ES-I3 (cell line): ENCODE results near the gene SNX25.

ENCODE experiments used
- H3K36me3 ChIP-seq: 2 replicates; pipeline ENCODE4 v1.6.1; 2013; ENCODE audit warnings: mild to moderate bottlenecking, low read length, control low read depth, moderate library complexity; ENCODE audit not compliant: insufficient read depth
- H3K4me1 ChIP-seq: 2 replicates; pipeline ENCODE4 v1.6.1; 2013; ENCODE audit warnings: mild to moderate bottlenecking, control low read depth, low read length; ENCODE audit not compliant: insufficient read depth
- H3K9ac ChIP-seq: 2 replicates; pipeline ENCODE4 v1.6.1; 2013; ENCODE audit warnings: low read depth, mild to moderate bottlenecking, low read length, moderate library complexity
- H3K9me3 ChIP-seq: 2 replicates; pipeline ENCODE4 v1.6.1; 2013; ENCODE audit warnings: mild to moderate bottlenecking, low read length, moderate library complexity; ENCODE audit not compliant: control insufficient read depth, insufficient read depth

SNX25 gene

DNA sequence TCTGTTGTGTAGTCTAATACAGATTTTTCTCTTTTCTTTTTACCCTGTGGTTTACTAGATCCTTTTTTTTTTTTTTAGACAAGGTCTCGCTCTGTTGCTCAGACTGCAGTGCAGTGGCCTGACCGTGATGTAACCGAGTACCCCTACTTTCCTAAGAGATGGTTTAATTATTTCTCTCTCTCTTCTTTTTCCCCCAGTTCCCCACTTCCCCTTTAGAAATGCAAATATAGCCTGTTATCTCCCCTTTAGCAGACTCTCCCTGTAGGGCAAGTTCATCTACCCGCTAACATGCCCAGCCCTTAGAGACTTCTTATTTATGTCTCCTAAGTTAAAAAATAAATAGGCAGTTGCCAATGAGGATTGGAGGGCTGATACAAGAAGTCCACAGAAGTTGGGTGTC lies 4.5 kb downstream of the SNX25 start:
- no peak overlapping the region for H3K9ac ChIP-seq
- no peaks in the 10 kb centered on the region for H3K9me3 ChIP-seq
- H3K4me1 ChIP-seq = peaks cover 14% of the 10 kb centered on the region
- no peaks in the 10 kb centered on the region for H3K36me3 ChIP-seq

DNA sequence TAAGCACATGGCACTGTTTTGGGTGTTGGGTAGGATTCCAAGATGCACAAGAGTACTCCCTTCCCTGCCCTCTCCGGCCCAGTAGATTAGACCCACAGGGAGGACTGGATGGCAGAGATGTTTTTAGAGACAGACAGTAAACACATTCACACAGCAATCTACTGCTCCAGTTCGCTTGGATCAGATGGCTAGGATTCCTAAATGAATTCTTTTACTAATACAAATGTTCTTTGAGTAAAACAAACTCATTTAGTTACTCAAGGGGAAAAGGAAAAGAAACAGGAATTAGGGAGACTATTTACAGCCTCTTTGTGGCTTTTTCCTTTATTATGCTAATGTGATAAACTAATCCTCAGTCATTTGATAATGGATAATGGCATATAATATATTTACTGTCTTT lies 5.9 kb downstream of the SNX25 start:
- peaks cover 14% of the 10 kb centered on the region for H3K4me1 ChIP-seq
- H3K9me3 ChIP-seq = no peaks in the 10 kb centered on the region
- no peak overlapping the region for H3K9ac ChIP-seq
- H3K36me3 ChIP-seq = no peaks in the 10 kb centered on the region

DNA sequence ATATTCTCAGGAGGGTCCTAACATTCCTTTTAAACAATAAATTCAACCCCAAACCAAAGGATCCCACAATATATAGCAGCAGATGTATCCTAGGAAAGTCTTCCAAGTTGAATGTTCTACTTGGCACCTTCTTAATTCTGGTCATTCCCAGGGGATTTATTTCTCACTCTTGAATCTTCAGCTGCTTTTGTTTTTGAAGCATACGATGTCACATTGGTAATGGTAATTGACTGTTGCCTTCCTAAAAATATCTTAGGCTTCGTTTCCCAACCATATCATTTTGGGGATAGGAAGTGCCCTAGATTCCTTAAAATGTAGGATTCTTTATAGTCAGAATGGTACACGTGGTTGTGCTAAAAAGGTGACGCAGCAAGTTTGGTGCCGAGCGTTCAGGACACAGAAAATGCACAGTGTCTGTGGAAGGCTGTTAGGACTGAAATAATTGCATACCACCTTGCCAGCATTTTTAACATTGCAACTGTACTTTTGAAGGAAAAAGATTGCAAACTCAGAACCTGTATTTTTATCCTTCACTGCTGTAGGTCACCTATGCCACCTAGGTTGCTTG lies 8.1 kb downstream of the SNX25 start:
- no peak overlapping the region for H3K9ac ChIP-seq
- no peaks in the 10 kb centered on the region for H3K36me3 ChIP-seq
- H3K9me3 ChIP-seq = no peaks in the 10 kb centered on the region
- H3K4me1 ChIP-seq = peaks cover 14% of the 10 kb centered on the region

DNA sequence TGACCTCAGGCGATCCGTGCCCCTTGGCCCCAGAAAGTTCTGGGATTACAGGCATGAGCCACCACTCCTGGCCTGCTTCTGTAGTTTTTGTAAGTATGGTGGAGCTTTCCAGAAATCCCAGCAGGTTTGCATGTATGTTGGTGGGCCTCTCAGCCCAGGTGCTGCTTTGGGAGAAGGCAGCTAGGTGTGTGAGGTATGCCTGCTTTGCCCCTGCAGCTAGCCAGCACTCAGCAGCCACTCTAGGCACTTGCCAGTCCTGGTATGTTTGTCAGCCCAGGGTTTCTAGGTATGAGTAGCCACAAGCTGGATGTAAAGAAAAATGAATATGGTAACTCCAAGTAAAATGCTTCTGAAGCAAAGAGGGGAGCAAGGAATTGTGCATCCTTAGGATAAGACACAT lies 8.9 kb downstream of the SNX25 start:
- Histone ChIP-seq H3K9ac (no peak overlapping the region), H3K4me1 (peaks cover 13% of the 10 kb centered on the region), H3K36me3 (no peaks in the 10 kb centered on the region), H3K9me3 (no peaks in the 10 kb centered on the region)

DNA sequence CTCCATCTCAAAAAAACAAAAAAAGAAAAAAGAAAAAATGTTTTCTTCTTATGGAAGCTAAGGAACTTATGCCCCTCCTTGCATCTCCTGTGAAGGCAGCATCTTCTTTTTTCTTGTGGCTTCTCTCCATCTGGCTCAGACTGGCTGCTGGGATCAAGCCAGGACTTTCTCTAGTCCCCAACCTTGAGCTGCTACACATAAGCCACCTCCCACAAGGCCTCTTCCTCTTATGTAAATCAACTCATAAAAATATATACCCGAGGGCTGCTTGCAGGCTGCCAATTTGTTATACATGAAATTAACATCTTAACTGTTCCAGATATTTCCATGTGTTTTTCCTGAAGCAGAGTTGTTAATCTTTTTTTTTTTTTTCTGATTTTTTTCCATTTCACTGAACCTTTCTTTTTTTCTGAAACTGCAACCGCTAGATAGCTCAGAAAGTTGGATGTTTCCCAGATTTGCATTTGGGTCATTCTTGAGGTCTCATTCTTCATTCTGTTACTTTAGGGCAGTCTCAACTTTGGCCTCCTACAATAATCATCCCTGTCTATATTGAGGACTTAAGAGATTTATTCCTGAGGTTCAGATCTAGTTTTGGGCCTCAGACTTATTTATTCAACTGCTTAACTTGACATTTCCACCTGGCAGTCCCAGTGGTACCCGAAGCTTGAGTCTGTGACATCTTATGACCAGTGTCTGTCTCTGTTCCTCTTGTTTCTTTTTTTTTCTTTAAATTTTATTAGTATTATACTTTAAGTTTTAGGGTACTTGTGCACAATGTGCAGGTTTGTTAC lies 10.3 kb downstream of the SNX25 start:
- Histone ChIP-seq H3K9me3 (no peaks in the 10 kb centered on the region), H3K4me1 (peaks cover 5% of the 10 kb centered on the region), H3K9ac (no peak overlapping the region), H3K36me3 (no peaks in the 10 kb centered on the region)

DNA sequence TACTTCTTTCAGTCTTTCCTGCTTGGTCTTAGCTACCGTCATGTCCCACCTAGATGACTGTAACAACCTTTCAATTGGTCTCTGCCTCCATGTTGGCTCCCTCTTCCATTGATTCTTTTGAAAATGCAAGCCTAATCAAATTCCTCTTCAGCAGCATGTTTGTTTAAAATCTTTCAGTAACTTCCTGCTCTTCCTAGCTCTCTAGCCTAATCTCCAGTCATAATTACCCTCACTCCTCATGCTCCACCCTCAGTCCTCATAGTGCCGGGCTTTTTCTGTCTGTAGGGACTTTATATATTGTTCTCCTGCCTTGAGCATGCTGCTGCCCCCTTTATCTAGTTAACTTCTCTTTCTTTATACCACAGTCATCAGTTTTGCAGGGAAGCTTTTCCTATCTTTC lies 12.1 kb downstream of the SNX25 start:
- Histone ChIP-seq H3K4me1 (no peaks in the 10 kb centered on the region; the same call in 1 of the 2 replicates), H3K9ac (no peak overlapping the region), H3K36me3 (no peaks in the 10 kb centered on the region)

DNA sequence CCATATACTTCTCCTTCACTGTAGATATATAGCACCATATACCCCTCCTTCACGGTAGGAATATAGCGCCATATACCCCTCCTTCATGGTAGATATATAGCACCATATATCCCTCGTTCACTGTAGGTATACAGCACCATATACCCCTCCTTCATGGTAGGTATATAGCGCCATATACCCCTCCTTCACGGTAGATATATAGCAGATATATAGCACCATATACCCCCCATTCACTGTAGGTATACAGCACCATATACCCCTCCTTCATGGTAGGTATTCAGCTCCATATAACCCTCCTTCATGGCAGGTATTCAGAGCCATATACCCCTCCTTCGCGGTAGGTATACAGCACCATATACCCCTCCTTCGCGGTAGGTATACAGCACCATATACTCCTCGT lies 12.5 kb downstream of the SNX25 start:
- Histone ChIP-seq H3K4me1 (no peaks in the 10 kb centered on the region; the same call in 1 of the 2 replicates), H3K9me3 (no peaks in the 10 kb centered on the region), H3K9ac (no peak overlapping the region), H3K36me3 (no peaks in the 10 kb centered on the region)

More for the DNA sequence above, 12.1 kb downstream of the SNX25 start:
- H3K9me3 ChIP-seq = no peaks in the 10 kb centered on the region

DNA sequence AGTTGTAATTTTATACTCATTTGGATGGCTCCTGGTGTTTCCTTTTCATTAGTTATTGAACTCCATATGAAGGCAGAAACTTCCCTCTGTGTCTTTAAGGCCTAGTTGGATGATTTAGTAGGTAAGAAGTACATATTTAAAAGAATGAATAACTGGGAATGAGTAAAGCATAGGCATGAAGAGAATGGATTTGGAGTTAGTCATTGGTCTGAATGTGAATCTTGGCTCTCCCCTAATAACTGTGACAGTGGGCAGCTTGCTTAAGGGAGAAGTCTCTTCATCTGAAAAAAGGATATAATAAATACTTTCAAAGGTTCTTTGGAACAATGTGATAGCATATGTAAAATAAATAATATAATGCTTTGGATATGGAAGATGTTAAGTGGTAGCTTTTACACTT lies 13.2 kb downstream of the SNX25 start:
- Histone ChIP-seq H3K9me3 (no peaks in the 10 kb centered on the region), H3K4me1 (no peaks in the 10 kb centered on the region; the same call in 1 of the 2 replicates), H3K36me3 (no peaks in the 10 kb centered on the region), H3K9ac (no peak overlapping the region)

DNA sequence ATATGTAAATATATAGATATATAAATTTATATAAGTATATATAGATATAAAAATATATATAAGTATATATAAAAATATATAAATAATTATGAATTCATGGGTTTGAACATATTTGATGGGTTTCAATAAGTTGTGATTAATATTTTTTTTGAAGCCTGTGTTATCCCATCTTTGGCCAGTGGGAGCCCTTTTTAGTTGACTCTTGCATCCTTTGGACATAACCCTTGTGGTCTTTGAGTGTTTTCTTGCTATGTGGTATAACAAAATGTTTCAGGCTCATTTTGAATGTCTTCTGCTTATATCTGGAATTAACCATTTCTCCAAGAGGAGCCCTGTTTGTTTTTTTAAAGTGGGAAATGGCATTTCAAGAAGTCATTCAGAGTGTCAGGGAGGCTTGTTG lies 15.2 kb downstream of the SNX25 start:
- H3K9ac ChIP-seq = no peak overlapping the region
- H3K36me3 ChIP-seq = no peaks in the 10 kb centered on the region
- peaks cover 3% of the 10 kb centered on the region; the same call in 1 of the 2 replicates for H3K4me1 ChIP-seq
- no peaks in the 10 kb centered on the region for H3K9me3 ChIP-seq

DNA sequence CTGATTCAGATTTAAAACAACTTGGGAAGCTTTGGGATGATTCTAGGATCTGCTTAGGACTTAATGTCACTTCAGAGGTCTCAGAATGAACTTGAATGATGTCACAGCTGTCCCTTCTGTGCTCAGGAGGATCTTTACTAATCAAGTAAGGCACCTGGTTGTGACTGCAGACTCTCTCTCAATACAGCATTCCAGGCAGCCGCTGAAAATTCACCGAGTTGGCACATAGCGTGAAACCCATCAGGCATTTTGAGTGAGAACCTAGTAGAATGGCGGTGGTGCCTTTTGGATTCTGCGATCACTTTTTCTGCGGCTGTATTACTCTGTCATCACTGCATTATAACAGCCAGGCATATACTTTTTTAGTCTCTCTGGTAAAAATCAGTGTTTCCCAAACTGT lies 16.5 kb downstream of the SNX25 start:
- peaks cover 3% of the 10 kb centered on the region; the same call in 1 of the 2 replicates for H3K4me1 ChIP-seq
- H3K9me3 ChIP-seq = no peaks in the 10 kb centered on the region
- H3K36me3 ChIP-seq = no peaks in the 10 kb centered on the region
- H3K9ac ChIP-seq = no peak overlapping the region

DNA sequence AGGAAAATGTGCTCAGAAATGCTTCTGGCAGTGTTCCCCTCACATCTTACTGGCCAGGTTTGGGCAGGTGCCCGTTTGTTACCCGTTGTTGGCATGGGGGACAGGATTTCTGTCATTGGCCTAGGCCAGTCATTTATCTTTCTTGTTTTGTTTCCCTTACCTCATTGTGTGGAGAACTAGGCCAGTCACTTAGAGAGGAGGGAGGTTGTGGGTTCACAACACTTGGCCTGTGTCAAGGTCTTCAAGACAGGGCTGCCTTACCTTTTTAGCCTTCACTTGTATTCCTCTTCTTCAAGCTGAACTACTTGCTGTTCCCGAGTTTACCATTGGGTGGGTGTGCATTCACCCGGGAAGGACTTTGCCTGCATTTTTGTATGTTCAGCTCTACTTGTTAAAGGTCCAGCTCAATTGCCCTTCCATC lies 17.7 kb downstream of the SNX25 start:
- Histone ChIP-seq H3K9me3 (no peaks in the 10 kb centered on the region), H3K36me3 (no peaks in the 10 kb centered on the region)

DNA sequence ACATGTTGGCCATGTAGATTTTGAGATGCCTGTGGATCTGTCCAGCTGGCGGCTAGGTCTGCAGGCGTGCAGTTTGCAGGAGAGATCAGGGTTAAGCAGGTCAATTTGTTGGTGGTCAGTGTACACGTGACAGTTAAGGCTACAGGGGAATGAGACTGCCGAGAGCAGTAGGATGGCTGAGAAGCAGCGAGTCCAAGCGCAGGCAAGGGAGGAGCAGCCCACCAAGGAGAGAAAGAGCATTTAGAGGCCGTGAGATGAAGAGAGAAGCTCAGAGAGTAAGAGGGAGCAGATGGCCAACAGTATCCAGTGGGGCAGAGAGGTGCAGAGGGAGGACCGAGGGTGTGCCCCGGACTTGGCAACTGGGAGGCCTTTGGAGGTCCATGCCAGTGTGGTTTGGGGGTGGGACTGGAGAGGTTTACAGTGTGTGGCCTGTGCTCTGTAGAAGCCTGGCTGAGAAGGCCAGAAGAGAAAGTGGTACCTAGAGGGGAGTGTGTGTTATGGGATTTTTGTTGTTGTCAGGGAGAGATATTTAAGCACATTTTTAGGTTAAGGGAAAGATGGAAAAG lies 18.4 kb downstream of the SNX25 start:
- H3K36me3 ChIP-seq = no peaks in the 10 kb centered on the region
- H3K4me1 ChIP-seq = peaks cover 3% of the 10 kb centered on the region; the same call in 1 of the 2 replicates

More for the DNA sequence above, 17.7 kb downstream of the SNX25 start:
- H3K4me1 ChIP-seq = peaks cover 3% of the 10 kb centered on the region; the same call in 1 of the 2 replicates
- H3K9ac ChIP-seq = no peak overlapping the region

DNA sequence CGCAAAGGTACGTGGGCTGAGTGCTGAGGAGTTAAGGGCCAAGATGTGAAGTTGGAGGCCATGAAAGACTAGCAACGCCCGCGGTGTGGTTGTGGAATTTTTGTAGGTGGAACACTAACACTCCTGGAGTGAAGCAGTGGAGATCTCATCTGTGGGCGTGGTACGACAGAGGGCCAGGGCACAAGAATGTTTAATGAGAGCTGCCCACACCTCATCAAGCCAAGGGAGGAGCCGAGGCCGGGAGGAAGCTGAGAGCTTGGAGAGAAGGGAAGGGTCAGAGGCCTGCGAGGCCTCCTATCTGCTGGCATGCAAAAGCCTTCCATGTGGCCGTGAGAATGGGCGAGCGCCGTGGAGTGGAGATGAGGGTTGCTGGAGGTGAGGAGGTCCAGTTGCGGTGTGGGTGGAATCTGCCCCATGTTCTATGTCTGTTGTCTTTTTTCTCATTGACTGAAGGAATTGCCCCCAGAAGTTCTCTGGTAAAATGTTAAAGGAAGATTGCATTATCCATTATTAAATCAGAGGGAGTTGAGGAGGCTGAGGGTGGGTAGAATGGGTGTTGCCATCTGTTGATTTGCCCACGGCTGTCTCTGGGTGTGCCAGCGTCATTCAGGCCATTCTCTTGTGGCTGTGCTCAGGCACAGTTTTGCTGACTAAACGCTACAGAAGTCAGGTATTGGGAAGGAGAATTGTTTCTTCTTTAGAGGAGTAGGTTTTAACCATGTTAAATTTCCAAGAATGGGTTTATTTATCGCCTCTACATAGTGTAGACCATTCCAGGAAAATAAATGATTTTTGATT lies 19.8 kb downstream of the SNX25 start:
- Histone ChIP-seq H3K36me3 (no peaks in the 10 kb centered on the region), H3K9ac (no peak overlapping the region), H3K9me3 (no peaks in the 10 kb centered on the region), H3K4me1 (peaks cover 3% of the 10 kb centered on the region; the same call in 1 of the 2 replicates)

More for the DNA sequence above, 18.4 kb downstream of the SNX25 start:
- H3K9me3 ChIP-seq = no peaks in the 10 kb centered on the region
- no peak overlapping the region for H3K9ac ChIP-seq

DNA sequence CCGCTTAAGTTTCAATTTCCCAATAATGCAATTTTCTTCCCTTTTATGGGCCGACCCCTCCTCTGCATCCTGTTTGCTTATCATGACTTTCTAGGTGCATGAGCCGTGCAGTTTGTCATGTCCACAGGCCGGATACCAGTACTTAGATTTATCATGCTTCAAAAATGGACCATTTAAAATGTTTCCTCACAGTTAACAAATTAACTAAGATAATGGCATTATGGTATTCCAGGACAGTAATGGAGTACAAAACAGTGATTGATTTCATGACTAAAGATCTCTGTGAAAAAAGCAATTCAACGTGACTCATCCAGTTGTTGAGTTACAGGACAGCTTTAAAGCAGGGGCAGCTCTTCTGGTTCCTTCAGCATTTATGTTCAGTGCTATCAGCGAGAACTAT lies 23.0 kb downstream of the SNX25 start:
- H3K9ac ChIP-seq = no peak overlapping the region
- H3K4me1 ChIP-seq = peaks cover 3% of the 10 kb centered on the region; the same call in 1 of the 2 replicates
- H3K9me3 ChIP-seq = no peaks in the 10 kb centered on the region
- H3K36me3 ChIP-seq = no peaks in the 10 kb centered on the region
